Measurements from ENCODE around the gene DCBLD1. TPM values are rescaled to one million over a fixed set of nuclear protein-coding genes. Genes with fewer than 3 reads are reported as not detected.

Gene DCBLD1
- total RNA-seq (2022; extraction: Qiagen RNA extraction; ENCODE audit: low read depth), result 25.3 to 34.2 TPM (median 30.7 TPM) in 5 replicates

GRCh38 chr6:117482240-117483003 lies at the start of gene DCBLD1:
Gene DCBLD1 (plus strand): TSS chr6:117482674. CDS start chr6:117482782, 108 bp downstream.

Other genes with a start within 250 kb of the DCBLD1 start
- not detected in 5 replicates for gene VGLL2, start 217.1 kb upstream of the DCBLD1 start, total RNA-seq (2022; extraction: Qiagen RNA extraction; ENCODE audit: low read depth)
- gene ROS1, start 56.7 kb upstream of the DCBLD1 start, total RNA-seq (2022; extraction: Qiagen RNA extraction; ENCODE audit: low read depth), result 0.05 to 0.20 TPM (median 0.18 TPM) in 5 replicates
- 15.4 to 17.9 TPM (median 15.9 TPM) in 5 replicates for gene GOPC, start 119.8 kb downstream of the DCBLD1 start, total RNA-seq (2022; extraction: Qiagen RNA extraction; ENCODE audit: low read depth)
- 23.8 to 30.4 TPM (median 27.6 TPM) in 5 replicates for gene NUS1, start 192.8 kb downstream of the DCBLD1 start, total RNA-seq (2022; extraction: Qiagen RNA extraction; ENCODE audit: low read depth)